ENCODE measurements around the gene RASEF. TPM values are rescaled to one million over a fixed set of nuclear protein-coding genes. Genes with fewer than 3 reads are reported as not detected.
A peak's percentile ranks its signal among the peaks of the same experiment; 100 is the strongest.
"Not testable (repeated sequence)": the region's sequence is repeated elsewhere in the genome, so short reads cannot be mapped to it uniquely, and the experiment has no call there.

Gene RASEF
- 11.5 TPM for polyA plus RNA-seq
- long read RNA-seq, donor 1, full-length matches to known transcripts, result 1 of 1 reads
- long read RNA-seq, donor 1, partial matches to known transcripts, result 0 of 1 reads
- long read RNA-seq, donor 1, other reads (novel, unspliced or antisense), result 0 of 1 reads
- long read RNA-seq, donor 2, partial matches to known transcripts, result 0 of 1 reads
- long read RNA-seq, donor 2, other reads (novel, unspliced or antisense), result 0 of 1 reads
- long read RNA-seq, donor 3, result 0 reads
- long read RNA-seq, donor 4, result 0 reads
- long read RNA-seq, donor 5, full-length matches to known transcripts, result 1 of 1 reads
- long read RNA-seq, donor 5, partial matches to known transcripts, result 0 of 1 reads
- long read RNA-seq, donor 5, other reads (novel, unspliced or antisense), result 0 of 1 reads
- long read RNA-seq, donor 6, full-length matches to known transcripts, result 1 of 1 reads
- long read RNA-seq, donor 6, partial matches to known transcripts, result 0 of 1 reads
- long read RNA-seq, donor 6, other reads (novel, unspliced or antisense), result 0 of 1 reads
- long read RNA-seq, donor 7, partial matches to known transcripts, result 0 of 1 reads
- long read RNA-seq, donor 7, other reads (novel, unspliced or antisense), result 0 of 1 reads
- long read RNA-seq, donor 8, partial matches to known transcripts, result 0 of 1 reads
- long read RNA-seq, donor 8, other reads (novel, unspliced or antisense), result 0 of 1 reads
- long read RNA-seq, donor 9, result 0 reads
- long read RNA-seq, donor 10, partial matches to known transcripts, result 0 of 1 reads
- long read RNA-seq, donor 10, other reads (novel, unspliced or antisense), result 0 of 1 reads
- long read RNA-seq, donor 11, partial matches to known transcripts, result 0 of 1 reads
- long read RNA-seq, donor 11, other reads (novel, unspliced or antisense), result 0 of 1 reads

DNA sequence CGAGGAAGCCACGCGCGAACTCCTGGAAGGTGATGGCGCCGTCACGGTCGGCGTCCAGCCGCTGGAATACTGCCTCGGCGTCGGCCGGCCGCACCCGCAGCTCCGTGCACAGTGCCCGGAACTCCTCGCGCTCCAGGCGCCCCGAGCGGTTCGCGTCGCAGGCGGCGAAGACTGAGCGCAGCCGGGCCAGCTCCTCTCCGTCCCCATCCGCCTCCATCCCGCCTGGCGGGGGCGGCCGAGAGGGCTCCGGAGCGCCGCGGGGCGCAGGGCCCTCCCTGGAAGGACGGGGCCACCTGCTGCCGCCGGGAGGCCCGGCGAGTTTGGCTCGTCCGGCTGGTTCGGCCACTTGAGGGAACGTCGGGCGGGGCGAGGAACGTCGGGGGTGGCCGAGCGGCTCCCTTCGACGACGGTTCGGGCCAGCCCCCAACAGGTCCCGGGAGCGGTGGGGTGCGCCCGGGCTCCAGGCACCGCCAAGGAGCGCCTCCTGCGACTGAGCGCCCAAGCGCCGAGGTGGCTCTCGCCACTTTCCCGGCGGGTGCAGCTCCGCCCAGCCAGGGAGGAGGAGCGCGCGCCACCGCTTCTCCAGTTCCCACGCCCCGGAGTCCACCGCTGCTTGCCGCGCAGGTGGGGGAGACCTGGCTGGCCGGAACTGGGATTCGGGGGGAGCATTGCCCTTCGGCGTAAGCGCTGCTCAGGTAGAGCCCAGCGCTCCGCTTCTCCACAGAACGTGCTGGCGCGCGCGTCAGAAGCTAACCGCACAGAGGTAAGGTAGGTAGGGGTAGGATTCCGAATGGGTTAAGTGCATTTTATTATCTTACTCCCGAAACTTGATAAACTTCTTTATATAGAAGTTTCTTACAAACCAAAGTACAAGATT, at the start of gene RASEF:
RASEF (minus strand) TSS at position 492 of the 877 bp plus-strand sequence; CDS start at position 217, 275 bp downstream.
- Histone ChIP-seq H3K27me3 (ENCODE audit: control insufficient read depth, insufficient read depth, low read length) (peaks cover 9% of the 10 kb centered on the region), H3K27ac (ENCODE audit: low read length) (peak within 1 kb of the TSS; percentile 77), H3K36me3 (ENCODE audit: control insufficient read depth, insufficient read depth, low read length) (no peaks in the 10 kb centered on the region), H3K4me1 (ENCODE audit: control insufficient read depth, insufficient read depth, low read length) (peaks cover 8% of the 10 kb centered on the region), H3K9me3 (ENCODE audit: control insufficient read depth, low read depth, low read length) (no peaks in the 10 kb centered on the region), H3K4me3 (ENCODE audit: low read length) (peak within 1 kb of the TSS; percentile 60)
- no CpG with 5 or more reads among the region's 99 CpGs for WGBS (ENCODE audit: insufficient coverage, low lambda C conversion rate)
- peak; percentile 68 to 93 for DNase-seq

DNA sequence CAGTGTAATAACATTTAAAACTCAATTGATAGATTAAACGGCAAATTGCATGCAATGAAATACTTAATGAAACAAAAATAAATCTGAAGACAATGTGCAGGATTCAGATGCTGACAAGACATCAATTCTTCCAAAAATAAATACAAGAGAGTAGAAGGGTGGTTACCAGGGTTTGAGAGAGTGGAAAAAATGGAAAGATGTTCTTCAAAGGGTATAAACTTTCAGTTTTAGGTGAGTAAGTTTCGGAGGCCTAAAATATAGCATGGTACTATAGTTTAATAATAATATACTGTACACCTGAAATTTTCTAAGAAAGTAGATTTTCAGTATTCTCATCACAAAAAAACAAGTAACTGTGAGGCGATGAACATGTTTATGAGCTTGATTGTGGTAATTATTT, 48.2 kb upstream of the RASEF start:
- H3K9me3 ChIP-seq (ENCODE audit: control insufficient read depth, low read depth, low read length), result peaks cover 4% of the 10 kb centered on the region
- no peak overlapping the region for H3K4me3 ChIP-seq (ENCODE audit: low read length)
- no peaks in the 10 kb centered on the region for H3K27me3 ChIP-seq (ENCODE audit: control insufficient read depth, insufficient read depth, low read length)
- 94% methylated on average over 2 of the region's 3 CpGs for WGBS (ENCODE audit: insufficient coverage, low lambda C conversion rate)
- H3K4me1 ChIP-seq (ENCODE audit: control insufficient read depth, insufficient read depth, low read length), result no peaks in the 10 kb centered on the region
- no peak for DNase-seq
- H3K27ac ChIP-seq (ENCODE audit: low read length), result no peak overlapping the region
- H3K36me3 ChIP-seq (ENCODE audit: control insufficient read depth, insufficient read depth, low read length), result no peaks in the 10 kb centered on the region

- WGBS (ENCODE audit: insufficient coverage, low lambda C conversion rate), result 80% methylated on average over 1 of the region's 3 CpGs
- H3K27me3 ChIP-seq (ENCODE audit: control insufficient read depth, insufficient read depth, low read length), result no peaks in the 10 kb centered on the region
- H3K4me3 ChIP-seq (ENCODE audit: low read length), result no peak overlapping the region
- H3K9me3 ChIP-seq (ENCODE audit: control insufficient read depth, low read depth, low read length), result peaks cover 4% of the 10 kb centered on the region
- no peak for DNase-seq
- H3K36me3 ChIP-seq (ENCODE audit: control insufficient read depth, insufficient read depth, low read length), result no peaks in the 10 kb centered on the region
- no peaks in the 10 kb centered on the region for H3K4me1 ChIP-seq (ENCODE audit: control insufficient read depth, insufficient read depth, low read length)
- H3K27ac ChIP-seq (ENCODE audit: low read length), result no peak overlapping the region
These were observed 46.4 kb upstream of the RASEF start for GRCh38 chr9:83109296-83109695.

GRCh38 chr9:83108208-83108607, 45.3 kb upstream of the RASEF start:
- Histone ChIP-seq H3K4me1 (ENCODE audit: control insufficient read depth, insufficient read depth, low read length) (no peaks in the 10 kb centered on the region), H3K9me3 (ENCODE audit: control insufficient read depth, low read depth, low read length) (no peaks in the 10 kb centered on the region), H3K4me3 (ENCODE audit: low read length) (no peak overlapping the region), H3K27ac (ENCODE audit: low read length) (no peak overlapping the region), H3K36me3 (ENCODE audit: control insufficient read depth, insufficient read depth, low read length) (no peaks in the 10 kb centered on the region), H3K27me3 (ENCODE audit: control insufficient read depth, insufficient read depth, low read length) (no peaks in the 10 kb centered on the region)
- no peak for DNase-seq

DNA sequence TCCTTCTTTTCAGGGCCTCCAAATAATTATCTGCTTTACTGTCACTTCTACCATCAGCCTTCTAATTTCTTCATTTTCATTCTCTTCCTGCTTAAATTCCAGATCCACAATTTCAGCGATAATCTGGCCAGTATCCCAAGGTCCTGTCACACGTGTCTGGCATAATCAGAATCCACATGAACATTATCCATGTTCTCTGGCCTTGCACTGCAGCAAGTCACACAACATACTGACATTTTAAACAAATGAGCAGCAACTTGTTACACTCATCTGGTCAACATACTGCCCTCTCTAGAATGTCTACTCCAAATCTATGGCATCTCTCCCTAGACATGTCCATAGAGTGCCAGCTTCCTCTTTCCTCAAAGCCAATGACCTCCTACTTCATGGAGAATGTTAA, 43.8 kb upstream of the RASEF start:
- Histone ChIP-seq H3K4me1 (ENCODE audit: control insufficient read depth, insufficient read depth, low read length) (no peaks in the 10 kb centered on the region), H3K9me3 (ENCODE audit: control insufficient read depth, low read depth, low read length) (no peaks in the 10 kb centered on the region), H3K4me3 (ENCODE audit: low read length) (no peak overlapping the region), H3K27ac (ENCODE audit: low read length) (no peak overlapping the region), H3K27me3 (ENCODE audit: control insufficient read depth, insufficient read depth, low read length) (peaks cover 7% of the 10 kb centered on the region), H3K36me3 (ENCODE audit: control insufficient read depth, insufficient read depth, low read length) (no peaks in the 10 kb centered on the region)
- DNase-seq, result no peak
- WGBS (ENCODE audit: insufficient coverage, low lambda C conversion rate), result 100% methylated on average over 1 of the region's 2 CpGs

GRCh38 chr9:83106263-83106662, 43.3 kb upstream of the RASEF start:
- WGBS (ENCODE audit: insufficient coverage, low lambda C conversion rate), result no CpG with 5 or more reads among the region's 1 CpG
- H3K4me1 ChIP-seq (ENCODE audit: control insufficient read depth, insufficient read depth, low read length), result no peaks in the 10 kb centered on the region
- peaks cover 7% of the 10 kb centered on the region for H3K27me3 ChIP-seq (ENCODE audit: control insufficient read depth, insufficient read depth, low read length)
- no peak for DNase-seq
- H3K36me3 ChIP-seq (ENCODE audit: control insufficient read depth, insufficient read depth, low read length), result no peaks in the 10 kb centered on the region
- H3K27ac ChIP-seq (ENCODE audit: low read length), result no peak overlapping the region
- no peak overlapping the region for H3K4me3 ChIP-seq (ENCODE audit: low read length)
- H3K9me3 ChIP-seq (ENCODE audit: control insufficient read depth, low read depth, low read length), result no peaks in the 10 kb centered on the region

GRCh38 chr9:83097633-83098032, 34.7 kb upstream of the RASEF start:
- DNase-seq, result no peak
- H3K4me3 ChIP-seq (ENCODE audit: low read length), result no peak overlapping the region
- no peaks in the 10 kb centered on the region for H3K36me3 ChIP-seq (ENCODE audit: control insufficient read depth, insufficient read depth, low read length)
- no peaks in the 10 kb centered on the region for H3K4me1 ChIP-seq (ENCODE audit: control insufficient read depth, insufficient read depth, low read length)
- WGBS (ENCODE audit: insufficient coverage, low lambda C conversion rate), result no CpG with 5 or more reads among the region's 4 CpGs
- H3K27me3 ChIP-seq (ENCODE audit: control insufficient read depth, insufficient read depth, low read length), result peaks cover 4% of the 10 kb centered on the region
- no peaks in the 10 kb centered on the region for H3K9me3 ChIP-seq (ENCODE audit: control insufficient read depth, low read depth, low read length)
- no peak overlapping the region for H3K27ac ChIP-seq (ENCODE audit: low read length)

GRCh38 chr9:83093311-83093710, 30.4 kb upstream of the RASEF start:
- H3K27me3 ChIP-seq (ENCODE audit: control insufficient read depth, insufficient read depth, low read length); H3K9me3 ChIP-seq (ENCODE audit: control insufficient read depth, low read depth, low read length); H3K36me3 ChIP-seq (ENCODE audit: control insufficient read depth, insufficient read depth, low read length); H3K4me1 ChIP-seq (ENCODE audit: control insufficient read depth, insufficient read depth, low read length); DNase-seq; H3K27ac ChIP-seq (ENCODE audit: low read length); H3K4me3 ChIP-seq (ENCODE audit: low read length): not testable (repeated sequence)
- no CpG with 5 or more reads among the region's 24 CpGs for whole genome bisulfite sequencing (ENCODE audit: insufficient coverage, low lambda C conversion rate)

DNA sequence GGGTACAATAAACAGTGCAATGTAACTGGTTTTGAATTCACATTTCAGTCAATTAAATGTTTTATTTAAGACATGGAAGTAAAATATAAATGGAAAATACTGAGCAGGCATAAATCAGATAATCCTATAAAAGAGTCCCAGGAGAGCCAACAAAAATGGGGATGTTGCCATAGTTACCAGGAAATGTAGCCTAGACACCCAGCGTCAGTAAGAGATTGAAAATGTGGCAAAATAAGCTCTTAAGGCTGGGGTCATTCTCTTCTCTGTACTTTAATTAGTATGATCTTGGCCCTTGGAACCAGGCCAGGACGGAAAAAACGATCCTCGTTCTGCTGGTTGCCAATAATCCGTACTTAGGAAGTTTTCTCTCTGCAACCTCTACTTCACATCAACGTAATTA, 18.9 kb upstream of the RASEF start:
- H3K4me1 ChIP-seq (ENCODE audit: control insufficient read depth, insufficient read depth, low read length), result no peaks in the 10 kb centered on the region
- H3K27ac ChIP-seq (ENCODE audit: low read length), result no peak overlapping the region
- no peaks in the 10 kb centered on the region for H3K9me3 ChIP-seq (ENCODE audit: control insufficient read depth, low read depth, low read length)
- WGBS (ENCODE audit: insufficient coverage, low lambda C conversion rate), result 80% methylated on average over 1 of the region's 6 CpGs
- H3K4me3 ChIP-seq (ENCODE audit: low read length), result no peak overlapping the region
- no peaks in the 10 kb centered on the region for H3K36me3 ChIP-seq (ENCODE audit: control insufficient read depth, insufficient read depth, low read length)
- DNase-seq, result no peak
- H3K27me3 ChIP-seq (ENCODE audit: control insufficient read depth, insufficient read depth, low read length), result no peaks in the 10 kb centered on the region

- 80% methylated on average over 1 of the region's 3 CpGs for WGBS (ENCODE audit: insufficient coverage, low lambda C conversion rate)
- DNase-seq, result no peak
- Histone ChIP-seq H3K36me3 (ENCODE audit: control insufficient read depth, insufficient read depth, low read length) (no peaks in the 10 kb centered on the region), H3K27ac (ENCODE audit: low read length) (no peak overlapping the region), H3K27me3 (ENCODE audit: control insufficient read depth, insufficient read depth, low read length) (no peaks in the 10 kb centered on the region), H3K4me1 (ENCODE audit: control insufficient read depth, insufficient read depth, low read length) (no peaks in the 10 kb centered on the region), H3K4me3 (ENCODE audit: low read length) (no peak overlapping the region), H3K9me3 (ENCODE audit: control insufficient read depth, low read depth, low read length) (no peaks in the 10 kb centered on the region)
These were observed 18.1 kb upstream of the RASEF start for GRCh38 chr9:83081010-83081409.
